Effector CD8-positive, alpha-beta T cell (primary cell): ENCODE data around the gene ARHGAP8.
"Not testable (repeated sequence)": the region's sequence is repeated elsewhere in the genome, so short reads cannot be mapped to it uniquely, and the experiment has no call there.

ENCODE experiments used
- DNase-seq: peaks from one replicate; lab custom pipeline; 2025; lab: John Stamatoyannopoulos, UW

The ARHGAP8 gene

DNA sequence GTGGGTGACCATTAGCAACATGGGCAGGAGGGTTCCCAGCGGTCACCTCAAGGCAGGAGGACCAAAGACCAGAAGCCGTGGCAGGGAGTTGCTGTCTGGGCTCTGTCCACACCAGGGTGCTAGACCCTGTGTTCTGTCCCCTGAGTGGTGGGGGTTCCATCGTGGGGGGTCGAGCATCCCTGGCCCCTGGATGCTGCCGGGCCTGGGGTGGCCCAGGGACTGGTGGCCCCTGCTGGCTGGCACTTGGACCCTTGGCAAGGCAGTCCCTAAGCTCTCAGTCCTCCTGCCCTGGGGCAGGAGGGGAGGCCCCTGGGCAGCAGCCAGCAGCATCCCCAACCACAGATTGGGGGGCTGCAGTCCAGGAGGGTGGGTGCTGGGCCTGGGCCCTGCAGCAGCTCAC is 13.4 kb upstream of the ARHGAP8 start:
- DNase-seq = no peak

DNA sequence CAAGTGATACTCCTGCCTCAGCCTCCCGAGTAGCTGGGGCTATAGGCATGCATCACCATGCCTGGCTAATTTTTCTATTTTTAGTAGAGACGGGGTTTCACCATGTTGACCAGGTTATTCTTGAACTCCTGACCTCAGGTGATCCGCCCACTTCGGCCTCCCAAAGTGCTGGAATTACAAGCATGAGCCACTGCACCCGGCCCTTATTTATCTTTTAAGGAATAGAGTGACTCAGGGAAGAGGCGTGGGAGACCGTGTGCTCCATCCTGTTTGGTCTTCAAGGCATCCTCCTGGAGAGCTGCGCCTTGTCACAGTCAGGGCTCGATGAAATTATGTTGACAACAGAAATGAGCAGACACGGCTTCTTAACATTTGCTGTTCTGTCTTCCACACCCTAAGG is 12.7 kb upstream of the ARHGAP8 start:
- DNase-seq = not testable (repeated sequence)

DNA sequence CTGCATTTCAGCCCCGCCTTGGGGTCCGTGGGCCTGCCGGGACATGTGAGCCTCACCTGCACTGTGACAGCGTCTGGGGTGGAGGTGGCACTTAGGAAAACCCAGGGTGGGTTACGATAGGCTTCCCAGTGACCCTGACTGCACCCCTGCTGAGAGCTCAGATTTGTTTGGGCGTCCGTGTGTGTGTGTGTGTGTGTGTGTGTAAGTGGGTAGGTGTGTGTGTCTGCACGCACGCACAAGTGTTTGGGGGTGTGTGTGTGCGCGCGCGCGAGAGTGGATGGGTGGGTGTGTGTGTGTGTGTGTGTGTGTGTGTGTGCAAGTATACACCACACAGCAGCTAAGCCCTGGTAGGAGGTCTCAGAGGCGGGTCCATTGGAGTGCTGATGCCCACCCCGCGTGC is 12.1 kb upstream of the ARHGAP8 start:
- DNase-seq = no peak

DNA sequence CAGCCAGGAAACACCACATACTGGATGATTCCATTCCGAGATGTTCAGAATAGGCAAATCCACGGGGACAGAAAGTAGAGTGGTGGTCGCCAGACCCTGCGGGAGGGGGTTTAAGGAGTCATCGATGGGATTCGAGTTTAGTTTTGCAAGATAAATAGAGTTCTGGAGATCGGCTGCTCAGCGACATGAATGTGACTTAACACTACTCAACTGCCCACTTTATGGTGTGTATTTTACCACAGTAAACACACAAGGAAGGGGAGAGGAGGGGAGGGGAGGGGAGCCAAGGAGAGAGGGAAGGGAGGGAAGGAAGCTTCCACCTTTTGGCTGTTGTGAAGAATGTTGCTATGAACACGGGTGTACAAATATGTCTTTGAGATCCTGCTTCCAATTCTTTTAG is 10.4 kb upstream of the ARHGAP8 start:
- DNase-seq = no peak

DNA sequence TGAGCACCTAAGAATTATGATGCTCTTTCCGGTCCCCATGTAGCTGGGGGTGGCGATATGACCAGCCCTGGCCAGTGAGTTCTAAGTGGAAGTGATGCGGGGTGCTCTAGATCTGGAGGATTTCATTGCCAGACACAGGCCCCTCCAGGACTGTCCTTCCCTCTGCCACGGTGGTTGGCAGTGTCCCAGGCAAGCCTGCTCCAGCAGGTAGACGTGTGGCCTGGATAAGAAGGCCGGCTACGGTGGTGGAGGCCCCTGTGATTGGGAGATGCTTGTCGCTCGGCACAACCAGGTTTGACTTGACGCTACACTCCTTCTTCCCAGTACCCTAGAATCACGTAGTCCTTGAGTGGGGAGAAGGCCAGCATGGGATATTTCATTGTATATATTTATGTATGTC is 9.1 kb upstream of the ARHGAP8 start:
- no peak for DNase-seq

DNA sequence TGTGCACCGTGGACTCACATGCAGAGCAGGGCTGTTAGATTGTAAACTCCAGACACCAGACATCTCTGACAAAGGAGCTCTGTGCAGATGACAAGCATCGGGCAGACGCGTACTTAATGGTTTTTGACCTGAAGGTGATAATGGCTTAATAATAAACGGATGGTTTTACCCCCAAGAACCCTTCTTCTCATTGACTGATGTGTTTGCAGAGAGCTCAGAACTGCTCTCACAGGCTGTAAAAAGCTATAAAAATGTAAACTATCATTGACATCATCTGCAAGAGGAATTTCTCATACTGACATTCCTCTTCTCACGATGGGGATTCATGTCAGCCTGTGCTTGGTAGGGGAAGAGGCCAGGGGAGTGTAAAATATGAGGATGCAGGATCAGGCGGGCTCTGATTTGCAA is 8.6 kb upstream of the ARHGAP8 start:
- DNase-seq = no peak

DNA sequence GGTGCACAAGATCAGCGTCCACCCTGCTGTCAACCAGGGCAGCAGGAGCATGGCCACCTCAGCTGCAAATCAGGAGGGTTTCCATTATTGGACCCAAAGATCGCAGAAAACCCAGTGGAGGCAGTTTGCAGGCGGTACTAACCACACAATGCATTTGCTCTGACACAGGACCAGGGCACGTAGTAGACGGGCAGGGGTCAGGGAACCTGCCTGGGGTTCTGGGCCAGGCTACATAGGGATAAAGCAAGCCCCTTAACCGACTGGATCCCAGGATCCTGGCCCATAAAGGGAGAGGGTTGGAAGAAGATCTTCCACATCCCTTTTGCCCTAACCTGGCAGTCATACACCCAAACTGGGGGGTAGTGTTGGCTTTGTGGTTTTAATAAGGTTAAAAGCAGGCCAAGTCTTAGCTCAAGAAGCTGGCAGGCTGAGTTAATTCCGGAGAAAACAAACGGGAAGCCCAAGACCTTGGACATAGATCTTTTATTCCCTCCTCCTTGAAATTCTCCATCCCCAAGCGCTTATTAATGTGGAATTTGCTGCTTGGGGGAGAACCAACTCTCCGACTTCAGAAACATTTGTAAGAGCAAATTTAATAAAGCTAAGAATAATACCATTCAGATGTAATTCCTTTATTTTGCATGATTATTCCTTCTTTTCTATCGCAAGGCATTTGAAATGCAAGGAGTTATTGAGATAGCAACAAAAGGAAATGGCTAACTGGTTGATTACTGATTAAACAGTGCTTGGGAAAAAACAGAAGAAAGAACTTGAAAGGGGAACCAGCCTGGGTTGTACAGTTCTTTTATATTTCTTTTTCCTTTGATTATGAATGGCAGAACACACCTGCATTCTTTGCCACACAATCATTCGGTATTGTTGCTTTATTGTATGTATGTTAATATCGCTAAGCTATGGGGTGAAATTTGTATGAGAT is 6.3 kb upstream of the ARHGAP8 start:
- no peak for DNase-seq

DNA sequence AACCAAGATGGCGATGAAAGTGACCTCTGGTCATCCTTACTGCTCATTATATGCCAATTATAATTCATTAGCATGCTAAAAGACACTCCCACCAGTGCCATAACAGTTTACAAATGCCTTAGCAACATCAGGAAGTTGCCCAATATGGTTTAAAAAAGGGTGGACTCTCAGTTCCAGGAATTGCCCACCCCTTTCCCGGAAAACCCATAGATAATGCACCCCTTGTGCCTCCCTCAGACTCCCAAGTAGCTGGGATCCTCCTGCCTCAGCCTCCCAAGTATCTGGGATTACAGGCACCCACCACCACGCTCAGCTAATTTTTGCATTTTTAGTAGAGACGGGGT is 4.6 kb upstream of the ARHGAP8 start:
- not testable (repeated sequence) for DNase-seq

DNA sequence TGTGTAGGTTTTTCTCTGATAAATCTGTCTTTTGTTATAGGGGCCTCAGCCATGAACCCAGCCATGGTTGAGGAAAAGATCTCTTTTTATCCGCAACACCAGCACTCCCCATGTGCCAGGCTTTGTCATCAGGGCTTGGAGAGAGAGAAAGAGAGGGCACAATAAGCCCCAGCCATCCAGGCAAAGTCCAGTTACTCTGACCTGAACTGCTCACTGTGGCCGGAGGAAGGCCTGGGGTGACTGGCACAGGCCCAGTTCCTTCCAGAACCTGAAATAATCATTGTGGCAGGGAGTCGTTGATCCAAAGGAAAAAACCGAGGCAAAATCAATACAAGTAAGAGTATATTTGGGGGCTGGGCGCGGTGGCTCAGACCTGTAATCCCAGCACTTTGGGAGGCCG is 3.9 kb upstream of the ARHGAP8 start:
- no peak for DNase-seq

DNA sequence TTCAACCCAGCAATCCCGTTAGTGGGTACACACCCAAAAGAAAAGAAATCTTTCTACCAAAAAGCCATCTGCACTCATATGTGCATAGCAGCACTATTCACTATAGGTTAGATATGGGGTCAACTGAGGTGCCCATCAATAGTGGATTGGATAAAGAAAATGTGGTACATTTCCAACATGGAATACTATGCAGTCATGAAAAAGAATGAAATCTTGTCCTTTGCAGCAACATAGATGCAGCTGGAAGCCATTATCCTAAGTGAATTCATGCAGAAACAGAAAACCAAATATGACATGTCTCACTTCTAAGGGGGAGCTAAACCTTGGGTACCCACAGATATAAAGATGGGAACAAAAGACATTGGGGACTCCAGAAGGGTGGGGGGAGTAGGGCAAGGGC is 1.9 kb upstream of the ARHGAP8 start:
- DNase-seq = no peak

DNA sequence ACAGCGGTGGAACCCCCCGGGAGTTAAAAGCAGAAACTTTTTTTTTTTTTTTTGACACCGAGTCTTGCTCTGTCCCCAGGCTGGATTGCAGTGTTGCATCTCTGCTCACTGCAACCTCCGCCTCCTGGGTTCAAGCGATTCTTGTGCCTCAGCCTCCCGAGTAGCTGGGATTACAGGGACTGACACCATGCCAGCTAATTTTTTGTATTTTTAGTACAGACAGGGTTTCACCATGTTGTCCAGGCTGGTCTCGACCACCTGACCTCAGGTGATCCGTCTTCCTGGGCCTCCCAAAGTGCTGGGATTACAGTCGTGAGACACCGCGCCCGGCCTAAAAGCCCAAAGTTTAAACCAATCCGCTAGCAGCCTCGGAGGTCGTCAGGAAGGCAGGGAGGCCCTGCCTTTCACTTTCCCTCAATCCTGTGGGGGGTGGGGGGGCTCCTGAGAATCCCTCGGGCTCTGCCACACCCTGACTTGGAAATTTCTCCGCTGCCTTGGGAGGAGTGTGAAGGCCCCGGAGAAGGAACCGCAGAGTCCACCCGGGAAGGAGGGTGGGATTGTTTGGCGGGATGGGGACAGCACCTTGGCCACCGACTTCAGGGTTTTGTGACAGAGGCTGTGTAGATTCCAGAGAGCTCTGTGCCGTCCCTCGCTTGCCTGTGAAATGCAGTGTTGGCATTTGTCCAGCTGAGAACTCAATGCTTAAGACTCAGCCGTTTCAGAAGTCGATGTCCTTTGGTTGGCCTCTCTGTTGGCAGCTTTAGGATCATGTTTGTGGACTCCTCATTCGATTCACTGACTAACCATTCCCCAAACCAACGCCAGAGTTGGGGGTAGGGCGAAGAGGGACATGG is 1.0 kb downstream of the ARHGAP8 start:
- no peak for DNase-seq

DNA sequence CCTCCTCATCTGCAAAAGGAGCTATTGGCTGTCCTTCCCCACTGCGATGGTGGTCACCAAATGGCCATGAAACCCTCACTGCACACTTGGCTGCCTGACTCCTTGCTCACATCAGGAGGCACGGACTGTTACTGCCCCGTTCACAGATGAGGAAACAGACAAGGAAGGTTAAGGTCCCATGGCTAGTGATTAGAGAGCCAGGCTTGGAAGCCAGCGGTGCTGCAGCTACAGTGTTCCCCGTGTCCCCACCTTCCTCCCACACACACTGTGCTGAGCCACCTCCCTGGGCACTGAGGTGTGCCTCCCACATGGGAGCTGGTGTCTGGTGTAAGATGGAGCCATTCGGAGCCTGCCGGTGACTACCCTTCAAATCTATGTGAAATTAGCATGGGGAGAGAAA is 2.6 kb downstream of the ARHGAP8 start:
- no peak for DNase-seq

DNA sequence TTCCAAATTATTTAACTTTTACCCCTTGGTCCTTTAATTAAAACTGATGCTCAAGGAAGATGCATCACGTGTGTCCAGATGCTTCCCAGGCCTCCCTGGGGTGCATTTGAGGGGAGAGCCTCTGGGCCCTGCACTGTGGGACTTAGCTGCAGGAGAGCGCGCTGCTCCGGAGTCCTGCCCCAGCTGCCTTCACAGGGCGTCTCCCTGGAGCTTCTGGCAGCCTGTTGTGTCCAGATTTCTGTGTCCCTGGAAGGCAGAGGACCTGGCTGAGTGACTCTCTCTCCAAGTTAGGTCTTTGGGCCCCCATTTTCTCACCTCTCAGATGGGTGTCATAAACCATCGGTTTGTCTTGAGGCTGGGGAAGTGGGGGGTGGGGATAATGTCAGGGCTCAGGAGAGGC is 3.0 kb downstream of the ARHGAP8 start:
- no peak for DNase-seq

DNA sequence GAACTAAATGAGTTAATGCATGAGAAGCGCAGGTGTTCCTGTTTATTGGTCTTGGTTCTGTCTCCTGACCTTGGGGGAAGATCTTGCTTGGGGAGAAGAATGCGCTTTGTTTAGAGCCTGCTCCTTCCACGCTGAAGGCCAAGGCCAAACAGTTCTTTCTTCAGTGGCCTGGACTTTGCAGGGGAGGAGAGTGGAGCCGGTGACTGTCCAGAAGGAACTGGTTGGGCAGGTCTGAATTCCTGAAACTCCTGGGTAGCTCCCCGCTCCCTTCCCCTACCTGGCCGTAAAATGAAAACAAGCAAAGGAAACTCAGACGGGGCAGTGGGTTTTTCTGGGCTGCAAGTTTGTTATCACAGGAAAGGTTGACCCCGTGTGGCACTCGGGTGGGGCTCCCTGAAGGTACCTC is 3.6 kb downstream of the ARHGAP8 start:
- DNase-seq = no peak

DNA sequence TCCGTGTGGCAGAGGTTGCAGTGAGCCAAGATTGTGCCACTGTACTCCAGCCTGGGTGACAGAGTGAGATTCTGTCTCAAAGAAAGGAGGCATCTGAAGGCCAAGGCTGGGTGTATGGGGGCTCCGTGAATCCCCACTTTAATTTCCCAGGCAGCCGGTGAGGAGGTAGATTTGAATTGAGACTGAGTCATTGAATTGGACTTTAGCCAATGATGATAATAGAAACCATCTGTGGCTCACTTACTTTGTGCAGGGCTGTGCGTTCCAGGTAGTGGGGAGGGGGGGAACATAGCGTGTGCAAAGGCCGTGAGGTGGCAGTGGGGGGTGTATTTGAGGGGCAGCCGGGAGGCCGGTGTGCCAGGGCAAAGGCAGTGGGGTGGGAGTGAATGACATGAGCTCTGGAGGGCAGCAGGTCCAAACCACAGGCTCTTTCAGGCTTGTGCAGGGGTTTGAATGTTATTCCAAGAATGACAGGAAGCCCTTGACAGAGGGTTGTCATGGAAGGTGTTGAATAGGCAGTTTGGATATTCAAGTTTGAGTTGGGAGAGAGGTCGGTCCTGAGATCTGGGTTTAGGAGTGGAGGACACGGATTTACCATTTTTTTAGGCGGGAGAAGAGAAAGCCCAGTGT is 6.1 kb downstream of the ARHGAP8 start:
- no peak for DNase-seq

DNA sequence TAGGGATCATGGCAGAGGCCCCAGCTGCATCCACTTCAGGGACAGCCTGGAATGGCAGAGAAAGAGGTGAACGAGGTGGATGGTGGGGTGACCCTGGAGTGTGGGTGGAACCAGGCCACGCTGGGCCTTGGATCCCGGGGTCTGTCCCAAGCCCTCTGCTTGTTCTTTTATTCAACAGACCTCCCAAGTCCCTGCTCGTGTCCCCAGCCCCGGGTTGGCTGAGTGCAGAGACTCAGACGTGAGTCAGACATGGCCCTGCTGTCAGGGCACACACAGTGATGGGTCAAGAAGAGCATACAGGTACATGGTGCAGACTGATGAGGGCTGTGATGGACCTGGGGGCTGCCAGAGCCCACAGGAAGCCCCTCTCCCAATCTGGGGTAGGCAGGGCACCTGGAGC is 6.6 kb downstream of the ARHGAP8 start:
- no peak for DNase-seq

DNA sequence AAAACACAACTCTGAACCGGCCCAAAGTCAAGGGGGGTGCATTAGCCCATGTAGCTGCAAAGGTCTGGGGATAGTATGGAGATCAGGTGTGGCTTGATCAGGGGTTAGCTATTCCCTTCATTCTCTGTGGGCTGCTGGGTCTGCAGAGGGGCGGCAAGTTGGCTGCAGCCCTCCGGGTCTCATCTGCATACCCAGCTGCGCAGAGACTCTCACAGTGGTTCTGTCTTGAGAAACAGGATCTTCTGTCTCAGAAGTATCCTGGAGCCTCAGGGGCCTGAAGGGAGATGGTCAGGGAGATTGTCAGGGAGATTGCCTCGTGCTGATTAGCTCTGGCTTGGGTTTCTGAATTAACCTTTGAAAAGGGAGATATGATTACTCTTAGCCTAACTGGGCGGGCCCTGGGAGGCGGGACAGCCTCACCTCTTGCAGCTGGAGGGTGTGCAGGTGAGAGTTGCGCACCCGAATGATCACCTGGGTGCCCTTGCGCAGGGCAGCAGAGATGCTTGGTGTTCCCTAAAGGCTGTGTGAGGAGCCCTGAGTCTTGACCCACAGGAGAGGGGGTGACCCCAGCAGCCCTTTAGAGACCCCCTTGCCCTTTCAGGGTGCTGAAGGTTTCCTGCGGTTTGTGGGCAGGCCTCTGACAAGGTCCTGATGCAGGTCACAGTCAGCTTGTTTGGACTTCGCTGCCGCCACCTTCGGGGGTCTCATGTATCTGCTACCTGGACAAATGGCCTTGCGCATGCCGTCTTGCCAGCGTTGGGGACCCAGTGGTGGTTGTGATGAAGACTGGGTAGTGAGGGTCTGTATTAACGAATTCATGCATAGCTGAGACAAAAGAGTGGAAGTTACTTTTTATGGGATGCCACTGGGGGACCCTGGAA is 7.3 kb downstream of the ARHGAP8 start:
- no peak for DNase-seq

DNA sequence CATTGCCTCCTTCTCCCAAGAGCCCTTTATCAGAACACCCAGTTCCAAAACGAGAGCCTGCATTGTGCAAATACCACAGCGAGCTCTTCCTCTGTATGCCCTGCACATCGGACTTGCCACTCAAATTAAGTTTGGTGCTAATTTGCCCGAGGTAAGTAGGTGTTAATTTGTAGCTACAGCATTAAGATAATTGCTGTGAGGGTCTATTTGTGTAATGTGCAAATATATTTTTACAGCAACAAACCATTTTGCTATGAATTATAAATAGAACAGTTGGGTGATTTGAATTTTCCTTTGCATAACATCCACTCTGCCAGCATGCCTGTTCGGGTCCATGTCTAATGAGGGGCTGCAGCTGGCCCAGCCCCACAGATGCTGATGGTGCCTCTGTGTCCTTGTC is 8.1 kb downstream of the ARHGAP8 start:
- DNase-seq = no peak

DNA sequence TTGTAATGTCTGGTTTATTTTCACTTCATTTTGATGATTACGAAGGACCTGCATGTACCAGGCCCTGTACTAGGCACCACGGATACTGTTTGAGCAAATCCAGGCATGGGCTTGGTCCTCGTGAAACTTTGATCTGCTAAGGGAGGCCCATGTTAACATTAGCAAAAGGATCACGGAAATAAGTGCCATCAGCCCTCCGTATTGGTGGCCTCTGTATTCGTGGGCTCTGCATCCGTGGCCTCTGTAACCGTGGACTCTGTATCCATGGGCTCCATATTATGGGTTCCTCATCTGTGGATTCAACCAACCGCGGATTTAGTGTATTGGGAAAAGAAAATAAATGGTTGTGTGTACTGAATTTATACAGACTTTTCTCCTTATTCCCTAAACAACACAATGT is 8.7 kb downstream of the ARHGAP8 start:
- DNase-seq = no peak

DNA sequence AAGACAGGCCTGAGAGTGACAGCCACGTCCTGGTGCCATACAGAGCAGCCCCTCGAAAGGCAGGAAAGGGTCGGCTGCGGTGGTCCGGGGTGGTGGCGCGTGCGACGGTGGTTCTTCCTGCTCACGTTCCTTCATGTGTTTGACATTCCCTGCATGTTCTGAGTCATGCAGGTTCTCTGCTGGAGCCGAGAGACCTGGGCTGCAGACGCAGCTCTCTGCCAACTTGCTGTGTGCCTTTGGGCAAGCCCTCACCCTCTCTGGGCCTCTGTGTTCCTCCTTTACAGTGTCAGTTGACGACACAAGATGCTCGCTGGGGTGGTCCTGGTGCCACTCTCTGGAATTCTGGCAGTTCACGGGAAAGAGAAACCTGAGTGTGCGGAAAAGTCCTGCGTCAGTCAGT is 12.0 kb downstream of the ARHGAP8 start:
- no peak for DNase-seq

DNA sequence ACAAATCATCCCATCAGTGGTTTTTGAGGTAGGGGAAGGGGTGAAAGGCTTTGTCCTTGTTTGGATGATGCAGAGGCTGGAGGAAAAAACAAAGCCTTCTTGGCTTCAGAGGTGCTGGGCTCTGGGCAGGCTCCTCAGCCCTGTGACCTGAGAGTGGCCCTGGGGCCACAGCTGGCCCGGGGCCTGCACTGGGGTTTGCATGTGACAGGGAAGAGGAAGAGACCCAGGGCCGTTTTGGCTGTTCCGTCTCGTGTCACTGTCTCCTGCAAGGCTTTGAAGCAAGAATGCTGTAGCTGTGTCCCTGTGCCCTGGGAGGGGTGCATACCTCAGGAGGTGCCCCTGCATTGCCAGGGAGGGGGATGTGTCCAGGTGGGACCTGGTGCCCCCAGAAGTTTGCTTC is 12.6 kb downstream of the ARHGAP8 start:
- DNase-seq = no peak
